Right forelimb (tissue), 1 donor: Measurements from ENCODE around the gene KCNJ1.
A peak's percentile ranks its signal among the peaks of the same experiment; 100 is the strongest.

Experiments used
- DNase-seq: peaks from one replicate; pipeline ENCODE4 v3.0.0-alpha.2; 2018

The KCNJ1 gene

DNA sequence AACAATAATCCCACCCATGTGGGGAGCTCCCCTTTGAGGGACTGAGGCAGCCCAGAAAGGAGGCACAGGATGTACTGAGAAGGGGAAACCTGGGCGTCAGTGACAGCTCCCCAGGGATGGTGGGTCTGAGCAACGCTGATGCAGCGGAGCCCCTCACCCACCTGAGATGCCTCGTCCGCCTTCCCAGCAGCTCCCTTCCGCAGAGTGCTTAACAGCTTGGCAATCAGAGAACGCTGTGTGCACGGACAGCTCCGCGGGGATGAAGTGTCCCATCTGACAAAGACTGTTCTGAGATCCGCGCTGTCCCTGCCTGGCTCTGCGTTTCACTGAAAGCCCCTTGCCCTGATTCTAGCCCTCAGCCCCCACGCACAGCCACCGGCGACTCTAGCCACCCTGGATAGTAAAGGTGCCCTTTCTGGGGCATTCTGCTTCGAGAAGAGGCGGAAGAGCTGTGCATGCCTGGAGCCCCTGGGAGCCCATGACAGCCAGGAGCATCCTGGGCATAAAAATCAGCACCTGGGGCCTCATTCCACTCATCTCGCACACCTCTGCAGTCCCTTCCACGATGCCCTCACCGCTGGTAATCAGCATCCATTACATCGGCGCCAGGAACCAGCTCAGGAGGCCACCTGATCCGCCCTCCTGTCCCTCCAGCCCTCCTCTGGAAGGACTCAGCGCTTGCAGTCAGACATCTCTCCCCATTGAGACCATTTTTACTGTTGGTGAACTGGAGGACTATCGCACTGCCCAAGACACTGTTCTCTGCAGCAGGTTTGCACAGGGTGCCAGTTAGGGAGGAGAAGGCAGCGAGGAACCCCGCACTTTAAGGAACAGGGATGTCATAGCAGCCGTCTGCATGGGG lies 34.8 kb upstream of the KCNJ1 start:
- DNase-seq = no peak

DNA sequence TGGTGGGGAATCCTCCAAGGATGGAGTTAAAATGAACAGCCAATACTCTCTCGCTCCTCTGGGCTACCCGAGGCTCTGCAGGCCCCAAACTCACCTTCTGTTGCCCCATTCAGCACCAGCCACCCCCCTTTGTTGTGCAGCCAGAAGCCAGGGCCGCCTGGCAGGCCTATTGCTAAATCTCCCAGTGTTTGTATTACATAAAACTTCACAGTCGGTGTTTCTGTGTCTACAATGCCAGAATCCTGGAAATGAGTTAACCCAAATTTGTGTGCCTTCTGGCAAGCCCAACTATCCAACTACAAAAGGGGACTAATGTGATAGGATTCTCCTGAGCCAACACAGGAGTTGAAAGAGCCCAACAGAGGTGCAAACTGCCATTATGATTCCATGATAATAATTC lies 33.4 kb upstream of the KCNJ1 start:
- DNase-seq = no peak

DNA sequence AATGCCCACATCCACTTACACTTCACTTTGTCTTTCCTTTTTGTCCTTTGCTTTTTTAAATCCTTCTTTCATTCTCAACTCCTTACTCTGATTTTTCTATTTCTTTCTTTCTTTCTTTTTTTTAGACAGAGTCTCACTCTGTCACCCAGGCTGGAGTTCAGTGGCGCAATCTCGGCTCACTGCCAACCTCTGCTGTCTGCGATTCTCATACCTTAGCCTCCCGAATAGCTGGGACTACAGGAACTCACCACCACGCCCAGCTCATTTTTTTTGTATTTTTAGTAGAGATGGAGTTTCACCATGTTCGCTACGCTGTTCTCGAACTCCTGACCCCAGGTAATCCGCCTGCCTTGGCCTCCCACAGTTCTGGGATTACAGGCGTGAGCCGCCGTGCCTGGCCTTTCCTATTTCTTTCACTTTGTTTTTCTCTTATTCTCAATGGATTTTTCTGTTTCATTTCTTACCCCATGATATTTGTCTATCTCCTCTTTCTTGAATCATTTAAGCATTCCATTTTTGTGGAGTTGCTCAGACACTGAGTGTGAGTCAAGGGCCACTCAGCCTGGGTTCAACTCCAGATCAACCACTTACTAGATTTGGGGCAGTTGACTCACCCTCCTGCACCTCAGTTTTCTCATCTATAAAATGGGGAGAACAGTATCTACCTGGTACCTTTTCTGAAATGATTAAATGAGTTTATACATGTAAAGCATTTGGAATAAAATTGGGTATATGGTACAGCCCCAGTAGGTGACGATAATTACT lies 31.7 kb upstream of the KCNJ1 start:
- DNase-seq = no peak

DNA sequence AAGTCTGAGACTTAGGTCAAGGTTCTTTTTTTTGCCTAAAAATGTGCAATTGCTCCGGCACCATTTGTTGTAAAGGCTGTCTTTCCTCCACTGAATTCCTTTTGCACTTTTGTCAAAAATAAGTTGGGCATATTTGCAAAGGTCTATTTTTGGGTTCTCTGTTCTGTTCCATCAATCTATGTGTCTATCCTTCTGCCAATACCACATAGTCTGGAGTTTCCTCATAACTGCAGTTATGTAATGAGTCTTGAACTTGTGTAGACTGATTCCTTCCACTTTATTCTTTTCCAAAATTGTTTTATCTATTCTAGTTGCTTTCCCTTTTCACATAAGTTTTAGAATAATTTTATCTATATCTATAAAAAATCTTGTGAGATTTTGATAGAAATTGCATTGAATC lies 30.7 kb upstream of the KCNJ1 start:
- no peak for DNase-seq

GRCh38 chr11:128896356-128896755 lies 29.3 kb upstream of the KCNJ1 start:
- DNase-seq = no peak

DNA sequence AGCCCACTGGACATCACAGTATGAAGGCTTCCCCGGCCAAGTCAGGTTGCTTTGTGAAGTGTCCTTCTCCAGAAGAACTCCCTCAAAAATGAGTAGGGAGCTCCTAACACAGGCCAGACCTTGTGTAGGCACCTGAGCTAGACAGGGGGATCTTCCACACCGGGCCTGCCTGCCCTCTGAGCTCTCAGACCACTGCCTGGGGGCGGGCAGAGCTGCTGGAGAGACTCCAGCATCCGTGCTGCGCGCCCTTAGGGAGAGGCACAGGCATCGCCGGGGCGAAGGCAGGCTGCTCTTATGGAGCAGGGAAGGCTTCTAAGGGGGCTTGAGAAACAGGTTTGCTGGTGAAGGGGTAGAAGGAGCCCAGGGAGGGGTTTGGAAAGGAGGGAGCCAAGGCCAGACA lies 28.4 kb upstream of the KCNJ1 start:
- no peak for DNase-seq

DNA sequence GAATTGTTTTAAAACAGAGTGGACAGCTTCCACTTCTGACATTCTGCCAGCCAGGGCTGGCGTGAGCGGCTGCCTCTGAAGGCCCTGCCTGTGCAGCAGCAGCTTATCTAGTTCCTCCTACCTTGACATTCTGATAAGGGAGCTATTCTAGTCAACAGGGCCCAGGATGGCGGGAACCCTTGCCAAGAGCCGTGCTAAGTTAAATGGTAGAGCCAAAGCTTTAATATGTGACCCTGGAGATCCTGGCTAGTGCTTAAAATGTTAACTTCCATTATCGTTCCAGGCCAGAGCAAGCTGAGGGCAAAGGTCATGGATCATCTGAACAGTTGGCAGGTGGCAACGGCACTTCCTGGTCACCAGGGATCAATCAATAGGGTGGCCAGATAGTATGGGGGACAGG lies 27.6 kb upstream of the KCNJ1 start:
- no peak for DNase-seq

DNA sequence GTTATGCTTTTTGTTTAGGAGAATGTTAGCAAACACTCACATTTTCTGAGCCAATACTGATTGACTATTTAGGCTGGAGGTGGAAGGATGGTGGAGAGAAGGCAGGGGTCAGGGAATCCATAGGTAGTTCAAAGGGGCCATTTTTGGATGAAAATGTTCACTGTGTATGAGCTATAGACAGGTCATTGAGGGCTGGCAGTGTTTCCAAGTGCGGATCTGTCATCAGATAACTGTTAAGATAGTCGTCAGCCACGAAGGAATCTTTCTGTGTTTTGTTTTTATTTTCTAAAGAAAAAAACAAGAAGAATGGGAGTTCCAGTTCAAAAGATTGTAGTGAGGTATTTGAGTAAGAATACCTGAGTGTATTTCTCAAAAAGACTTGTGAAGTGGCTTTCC lies 27.2 kb upstream of the KCNJ1 start:
- no peak for DNase-seq

DNA sequence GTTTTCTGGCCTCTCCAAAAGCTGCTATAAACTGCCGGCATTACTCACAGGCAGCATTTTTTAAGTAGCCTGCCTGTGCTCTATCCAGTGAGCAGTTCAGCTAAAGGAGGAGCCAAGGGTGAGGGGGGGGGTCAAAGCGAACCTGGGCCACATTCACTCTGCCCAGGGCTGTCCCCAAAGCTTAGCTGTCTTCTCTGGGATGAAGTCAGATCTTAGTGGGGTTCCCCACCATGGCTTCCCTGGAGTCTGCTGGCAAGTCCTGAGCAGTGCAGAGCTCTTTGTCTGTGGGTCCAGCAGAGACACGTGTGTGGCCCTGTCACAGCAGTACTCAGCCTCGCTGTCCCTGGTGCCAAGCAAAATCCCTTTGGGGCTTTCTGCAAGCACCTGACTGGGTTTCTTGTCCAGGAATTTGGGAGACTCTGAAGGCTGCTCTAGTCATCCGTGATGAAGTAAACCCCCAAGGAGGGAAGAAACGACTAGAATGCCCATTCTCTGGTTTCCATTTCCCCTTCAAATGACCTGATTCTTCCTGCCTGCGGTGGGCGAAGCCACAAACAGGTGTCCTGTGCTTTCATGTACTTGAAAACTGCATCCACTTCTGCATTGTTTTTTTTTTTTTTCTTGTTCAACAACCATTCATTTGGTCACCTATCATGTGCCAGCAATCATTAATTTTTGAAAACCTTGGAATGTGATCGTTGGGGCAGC lies 26.6 kb upstream of the KCNJ1 start:
- DNase-seq = no peak

DNA sequence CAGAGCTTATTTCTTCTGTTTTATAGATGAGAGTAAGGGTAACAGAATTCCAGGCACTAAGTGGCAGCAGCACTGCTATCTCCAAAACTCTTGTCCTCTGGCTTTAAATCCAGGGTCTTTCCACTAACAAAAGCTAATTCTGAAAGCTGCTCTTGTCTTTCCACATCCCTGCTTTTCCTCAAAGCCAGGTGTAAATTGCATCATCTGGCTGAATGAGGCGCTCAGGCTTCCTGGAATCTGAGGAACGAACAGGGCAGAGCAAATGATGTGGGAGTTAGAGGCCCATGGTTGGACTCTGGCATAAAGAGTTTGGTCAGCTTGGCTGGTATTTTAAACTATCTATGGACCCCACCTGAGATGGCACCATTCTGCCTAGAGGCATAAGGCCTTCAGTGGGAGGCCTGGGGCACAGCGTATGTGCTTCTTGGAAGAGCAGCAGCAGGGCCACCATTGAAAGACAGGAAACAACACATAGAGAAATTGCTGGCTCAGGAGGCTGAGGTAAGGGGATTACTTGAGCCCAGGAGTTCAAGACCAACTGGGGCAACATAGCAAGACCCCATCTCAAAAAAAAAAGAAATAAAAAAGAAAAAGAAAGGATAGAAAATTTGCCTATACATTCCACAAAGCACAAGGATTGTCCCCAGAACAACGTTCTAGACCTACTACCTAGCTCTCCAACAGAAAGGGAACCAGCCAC lies 25.9 kb upstream of the KCNJ1 start:
- no peak for DNase-seq

GRCh38 chr11:128891913-128892398 lies 24.9 kb upstream of the KCNJ1 start:
- DNase-seq = no peak

GRCh38 chr11:128890543-128891368 lies 23.7 kb upstream of the KCNJ1 start, which contains the start of gene KCNJ5:
TSS of gene KCNJ5 (plus strand) at chr11:128891356. CDS start at chr11:128911274, 19,918 bp downstream.
- peak; percentile 75 for DNase-seq

DNA sequence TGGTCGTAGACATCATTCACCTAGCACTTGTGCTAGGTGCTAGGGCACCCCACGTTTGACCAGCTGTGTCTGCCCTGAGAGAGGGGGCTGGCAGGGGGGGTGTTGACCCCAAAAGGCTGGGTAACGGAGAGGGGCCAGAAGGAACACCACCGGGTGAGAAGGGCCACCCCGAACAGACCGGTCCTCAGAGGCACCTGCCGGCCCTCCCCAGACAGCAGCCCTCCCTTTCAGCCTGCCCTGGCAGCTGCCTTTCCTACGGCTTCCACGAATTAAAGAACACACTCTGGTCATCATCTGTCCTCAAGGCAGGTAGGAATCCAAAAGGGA lies 23.1 kb upstream of the KCNJ1 start:
- no peak for DNase-seq

GRCh38 chr11:128889657-128890213 lies 22.6 kb upstream of the KCNJ1 start:
- DNase-seq = no peak

DNA sequence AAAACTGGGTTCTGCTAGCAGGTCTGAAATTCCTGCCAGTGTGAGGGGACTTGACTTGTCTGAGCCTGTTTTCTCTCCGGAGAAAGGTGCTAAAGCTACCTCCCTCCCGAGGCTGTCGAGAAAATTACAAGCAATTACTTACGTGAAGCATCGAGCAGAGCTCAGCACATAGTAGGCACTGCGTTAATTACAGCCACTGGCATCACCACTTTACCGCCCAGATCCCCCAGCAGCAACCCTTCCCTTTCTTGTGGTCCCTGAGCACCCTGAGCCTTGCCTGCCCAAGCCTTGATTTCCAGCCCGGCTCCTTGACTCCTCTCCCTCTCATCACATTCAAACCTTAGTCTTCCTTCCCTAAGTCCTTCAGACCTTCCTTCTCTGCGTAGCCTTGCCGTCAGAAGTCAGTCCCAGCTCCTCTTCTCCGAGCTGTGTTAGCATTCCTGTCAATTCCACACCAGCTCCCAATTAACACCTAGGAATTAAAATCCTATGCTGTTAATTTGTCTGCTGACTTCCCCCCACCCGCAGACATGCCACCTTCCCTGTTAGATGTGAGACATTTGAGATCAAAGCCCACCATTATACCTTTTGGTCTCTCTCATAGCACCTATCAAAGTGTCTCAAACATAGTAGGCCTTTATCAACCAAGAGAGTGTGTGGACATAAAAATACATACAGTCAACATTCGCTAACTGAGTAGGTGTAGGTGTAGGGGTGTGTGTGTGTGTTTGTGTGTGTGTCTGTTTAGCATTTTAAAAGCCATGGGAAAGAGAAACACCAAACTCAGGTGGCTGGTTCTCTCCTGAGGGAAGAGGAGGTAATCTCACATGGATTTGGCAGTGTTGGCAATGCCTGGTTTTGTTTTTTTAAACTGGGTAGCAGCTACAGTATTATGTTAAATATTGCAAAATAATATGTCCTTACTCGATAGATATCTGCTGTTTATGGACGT lies 21.2 kb upstream of the KCNJ1 start:
- DNase-seq = no peak

DNA sequence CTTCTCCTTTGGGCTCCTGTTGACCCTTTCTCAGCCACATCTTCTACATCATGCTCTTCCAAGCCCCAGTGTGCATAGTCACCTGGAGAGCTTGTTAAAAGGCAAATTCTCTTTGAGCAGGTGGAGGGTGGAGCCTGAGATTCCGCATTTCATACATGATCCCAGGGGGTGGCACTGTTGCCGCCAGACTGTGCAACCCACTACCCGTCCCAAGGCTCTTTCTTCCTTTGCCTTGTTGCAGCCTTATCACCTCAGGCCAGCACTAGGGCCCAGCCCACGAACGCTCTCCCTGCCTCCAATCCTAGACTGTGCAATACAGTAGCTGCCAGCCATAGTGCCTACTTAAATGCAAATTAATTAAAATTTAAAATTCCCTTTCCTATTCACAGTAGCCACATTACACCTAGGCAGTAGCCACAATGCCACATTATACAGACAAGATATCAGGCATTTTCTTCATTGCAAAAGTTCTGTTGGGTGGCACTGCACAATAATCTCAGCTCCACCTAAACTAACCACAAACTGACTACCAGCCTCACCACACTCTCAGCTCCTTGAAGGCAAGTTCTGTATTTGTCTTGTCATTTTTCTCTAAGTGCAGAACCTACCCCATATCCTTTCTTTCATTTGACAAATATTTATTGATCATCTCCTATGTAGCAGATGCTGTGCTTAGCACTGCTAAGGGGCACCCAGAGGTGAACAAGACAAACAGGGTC lies 19.5 kb upstream of the KCNJ1 start:
- DNase-seq = no peak

DNA sequence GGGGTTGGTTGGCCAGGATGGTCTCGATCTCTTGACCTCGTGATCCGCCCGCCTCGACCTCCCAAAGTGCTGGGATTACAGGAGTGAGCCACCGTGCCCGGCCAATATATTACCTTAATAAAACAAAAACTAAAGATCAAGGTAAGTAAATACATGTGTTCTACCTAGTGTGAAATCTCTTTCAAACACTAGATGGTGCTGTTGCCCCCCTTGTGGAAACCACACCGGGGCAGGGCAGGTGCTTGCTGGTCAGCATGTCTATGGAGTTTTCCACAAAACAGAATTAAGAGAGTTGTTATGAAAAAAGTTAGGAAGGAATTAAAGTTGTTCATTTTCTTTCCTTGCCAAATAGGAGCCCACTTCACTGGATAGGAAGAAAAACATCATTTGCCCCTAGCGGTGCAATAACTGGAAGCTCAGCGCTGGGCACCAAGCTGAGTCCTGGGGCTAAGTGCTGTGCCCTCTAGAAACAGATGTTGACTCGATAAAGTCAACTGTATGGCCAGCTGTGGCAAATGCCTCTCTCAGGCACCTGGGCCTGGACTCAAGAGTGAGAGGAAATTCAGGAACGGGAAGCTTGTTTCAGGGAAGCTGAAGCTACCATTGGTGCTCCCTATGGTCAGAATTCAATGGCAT lies 17.7 kb upstream of the KCNJ1 start:
- DNase-seq = peak; percentile 77

GRCh38 chr11:128884054-128884453 lies 17.0 kb upstream of the KCNJ1 start:
- no peak for DNase-seq

- DNase-seq = no peak
Observed at GRCh38 chr11:128882451-128882850, 15.4 kb upstream of the KCNJ1 start.
